ENCODE results near the gene SPATA12. TPM values are rescaled to one million over a fixed set of nuclear protein-coding genes. Genes with fewer than 3 reads are reported as not detected.

Gene SPATA12, protein sequence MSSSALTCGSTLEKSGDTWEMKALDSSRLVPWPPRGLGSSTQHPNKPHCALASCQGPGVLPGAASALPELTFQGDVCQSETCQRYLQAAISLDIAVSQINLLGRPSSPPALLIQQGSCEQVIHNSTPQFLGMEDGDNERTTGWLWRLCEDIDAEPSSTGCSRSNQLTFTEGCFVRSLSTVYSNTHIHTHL
- total RNA-seq (2022; extraction: Qiagen RNA extraction; ENCODE audit: low read depth) = 0.46 to 0.66 TPM (median 0.54 TPM) in 5 replicates

DNA sequence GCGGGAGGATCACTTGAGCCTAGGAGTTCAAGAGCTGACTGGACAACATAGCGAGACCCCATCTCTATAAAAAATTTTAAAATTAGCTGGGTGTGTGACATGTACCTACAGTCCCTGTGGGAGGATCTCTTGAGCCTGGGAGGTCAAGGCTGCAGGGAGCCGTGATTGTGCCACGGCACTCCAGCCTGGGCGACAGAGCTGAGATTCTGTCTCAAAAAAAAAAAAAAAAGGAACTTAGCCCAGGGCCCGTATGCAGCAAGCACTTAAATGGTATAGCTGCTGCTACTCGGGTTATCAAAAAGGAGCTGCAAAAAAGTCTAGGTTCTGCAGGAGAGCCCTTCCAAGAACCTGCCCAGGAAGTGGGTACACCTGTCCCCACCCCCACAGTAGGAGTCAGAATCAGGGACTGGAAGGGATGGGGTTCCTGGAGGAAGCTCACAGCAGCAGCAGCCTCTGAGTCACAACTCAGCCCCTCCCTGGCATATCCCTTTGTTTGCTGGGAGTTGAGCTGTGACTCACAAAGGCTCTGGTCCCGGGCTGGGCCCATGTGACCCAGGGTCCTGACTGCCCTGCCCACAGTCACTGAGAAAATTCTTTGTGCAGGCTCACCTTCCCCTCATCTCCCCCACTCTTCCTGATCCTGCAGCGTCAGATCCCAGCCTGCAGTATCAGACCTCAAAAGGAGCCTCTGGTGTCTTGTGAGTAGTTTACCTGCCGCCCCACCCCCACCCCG is at the start of gene SPATA12:
Gene SPATA12 (plus strand): TSS at position 576 of the 733 bp plus-strand sequence. CDS start 13,031 bp downstream, outside the sequence.

Other genes with a start within 250 kb of the SPATA12 start
- gene IL17RD, start 104.7 kb downstream of the SPATA12 start, total RNA-seq (2022; extraction: Qiagen RNA extraction; ENCODE audit: low read depth) = 0.70 to 1.3 TPM (median 0.90 TPM) in 5 replicates
- gene HESX1, start 139.3 kb downstream of the SPATA12 start, total RNA-seq (2022; extraction: Qiagen RNA extraction; ENCODE audit: low read depth) = 0.23 to 0.26 TPM (median 0.24 TPM) in 3 of 5 replicates, not detected in the others
- 9.3 to 18.1 TPM (median 16.8 TPM) in 5 replicates for gene APPL1, start 167.1 kb downstream of the SPATA12 start, total RNA-seq (2022; extraction: Qiagen RNA extraction; ENCODE audit: low read depth)
- not detected in 5 replicates for gene ASB14, start 232.0 kb downstream of the SPATA12 start, total RNA-seq (2022; extraction: Qiagen RNA extraction; ENCODE audit: low read depth)